BJ (cell line): ENCODE measurements around the gene CAMK1G. TPM values are rescaled to one million over a fixed set of nuclear protein-coding genes. Genes with fewer than 3 reads are reported as not detected.

Experiments used
- CTCF ChIA-PET: fragments of 350-600 bp; formaldehyde crosslinking; extraction: SDS; loops from one replicate; lab custom pipeline; 2021; ENCODE audit warnings: antibody characterized with exemption, inconsistent platforms; lab: Yijun Ruan, JAX
- POLR2A ChIA-PET: fragments of 300-600 bp; sonication (Branson Sonifier 250); formaldehyde crosslinking; extraction: SDS; loops from one replicate; lab custom pipeline; 2021; ENCODE audit warnings: antibody characterized with exemption; lab: Charles Lee
- DNase-seq: peaks from one replicate; pipeline ENCODE4 v3.0.0-alpha.2; 2011; ENCODE audit warnings: low read depth
- H3K27me3 ChIP-seq: 2 replicates; pipeline ENCODE4 v1.6.0; 2011; ENCODE audit warnings: low read length; ENCODE audit not compliant: control insufficient read depth, insufficient read depth
- H3K36me3 ChIP-seq: 2 replicates; pipeline ENCODE4 v1.5.1; 2011; ENCODE audit warnings: low read length; ENCODE audit not compliant: control insufficient read depth, insufficient read depth
- H3K4me3 ChIP-seq: 2 replicates; pipeline ENCODE4 v1.5.1; 2011; ENCODE audit warnings: low read depth, mild to moderate bottlenecking, control low read depth, low read length
- polyA plus RNA-seq: library from polyadenylated mRNA; depleted of rRNA; stranded (reverse); fragments of >200 nt; gene quantifications from 2 replicates; pipeline ENCODE4 v1.2.3, GENCODE V29; 2011
- TF ChIP-seq, protein P1 (sequence below): IDR thresholded peaks from 2 replicates; pipeline ENCODE4 v1.5.1; 2011; ENCODE audit warnings: low read depth, mild to moderate bottlenecking, control low read depth, inconsistent platforms, low read length, moderate library complexity; ENCODE audit not compliant: insufficient read depth

Gene CAMK1G
- polyA plus RNA-seq, 1 experiment, result 1.5 TPM

DNA sequence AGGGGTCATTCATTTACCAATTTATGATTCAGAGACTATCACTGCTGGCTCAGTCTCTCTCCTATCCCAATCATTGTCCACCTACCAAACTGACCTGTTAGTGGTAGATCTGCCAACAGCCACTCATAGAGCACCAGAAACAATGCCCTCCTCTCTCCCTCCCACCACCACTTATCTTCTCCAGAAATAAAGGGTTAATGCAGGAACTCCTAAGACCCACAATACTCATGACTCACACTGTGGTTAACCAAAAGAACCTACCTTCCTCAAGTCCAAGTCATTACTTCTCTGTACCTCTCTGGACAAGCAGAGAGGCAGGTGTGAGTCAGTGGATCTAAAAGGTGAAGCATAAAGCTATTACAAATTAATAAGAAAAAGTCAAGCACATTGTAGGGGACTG lies 40.9 kb upstream of the CAMK1G start:
- TF ChIP-seq, protein P1, sequence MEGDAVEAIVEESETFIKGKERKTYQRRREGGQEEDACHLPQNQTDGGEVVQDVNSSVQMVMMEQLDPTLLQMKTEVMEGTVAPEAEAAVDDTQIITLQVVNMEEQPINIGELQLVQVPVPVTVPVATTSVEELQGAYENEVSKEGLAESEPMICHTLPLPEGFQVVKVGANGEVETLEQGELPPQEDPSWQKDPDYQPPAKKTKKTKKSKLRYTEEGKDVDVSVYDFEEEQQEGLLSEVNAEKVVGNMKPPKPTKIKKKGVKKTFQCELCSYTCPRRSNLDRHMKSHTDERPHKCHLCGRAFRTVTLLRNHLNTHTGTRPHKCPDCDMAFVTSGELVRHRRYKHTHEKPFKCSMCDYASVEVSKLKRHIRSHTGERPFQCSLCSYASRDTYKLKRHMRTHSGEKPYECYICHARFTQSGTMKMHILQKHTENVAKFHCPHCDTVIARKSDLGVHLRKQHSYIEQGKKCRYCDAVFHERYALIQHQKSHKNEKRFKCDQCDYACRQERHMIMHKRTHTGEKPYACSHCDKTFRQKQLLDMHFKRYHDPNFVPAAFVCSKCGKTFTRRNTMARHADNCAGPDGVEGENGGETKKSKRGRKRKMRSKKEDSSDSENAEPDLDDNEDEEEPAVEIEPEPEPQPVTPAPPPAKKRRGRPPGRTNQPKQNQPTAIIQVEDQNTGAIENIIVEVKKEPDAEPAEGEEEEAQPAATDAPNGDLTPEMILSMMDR, result no peak
- CTCF ChIA-PET, result interaction anchor here (1.2 kb wide), 1 partner anchor 24 kb away, joined by 3 read pairs; no protein-coding TSS in a partner anchor
- no peak for DNase-seq

DNA sequence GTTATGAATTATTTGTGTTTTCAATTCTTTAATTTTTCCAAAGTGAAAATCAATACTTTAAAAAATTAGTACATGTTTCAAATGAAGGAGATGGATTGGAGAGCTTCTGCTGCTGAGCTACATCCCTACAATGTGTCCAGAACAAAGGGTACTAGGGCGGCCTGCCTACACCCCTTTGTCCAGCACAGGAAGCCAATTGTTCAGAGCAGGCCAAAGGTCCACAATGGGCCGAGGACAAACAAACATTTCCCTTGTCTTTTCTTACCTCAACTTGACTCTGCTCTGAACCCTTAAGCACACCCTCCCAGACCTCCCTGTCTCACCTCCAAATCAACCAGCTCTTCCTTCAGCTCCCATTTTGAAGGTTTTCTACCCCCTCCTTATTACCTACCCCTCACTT lies 39.4 kb upstream of the CAMK1G start:
- CTCF ChIA-PET, result interaction anchor here (1.0 to 1.2 kb wide), 2 partner anchors 13 to 22 kb away, joined by 3 to 4 read pairs; no protein-coding TSS in a partner anchor
- POLR2A ChIA-PET, result no interaction called here
- TF ChIP-seq, protein P1, result no peak
- Histone ChIP-seq H3K4me3 (no peak overlapping the region), H3K36me3 (no peaks in the 10 kb centered on the region), H3K27me3 (no peaks in the 10 kb centered on the region; the same call in none of the 2 replicates)
- DNase-seq, result no peak

More for the DNA sequence above, 40.9 kb upstream of the CAMK1G start:
- Histone ChIP-seq H3K27me3 (no peaks in the 10 kb centered on the region; the same call in none of the 2 replicates), H3K36me3 (no peaks in the 10 kb centered on the region), H3K4me3 (no peak overlapping the region)
- POLR2A ChIA-PET, result no interaction called here

DNA sequence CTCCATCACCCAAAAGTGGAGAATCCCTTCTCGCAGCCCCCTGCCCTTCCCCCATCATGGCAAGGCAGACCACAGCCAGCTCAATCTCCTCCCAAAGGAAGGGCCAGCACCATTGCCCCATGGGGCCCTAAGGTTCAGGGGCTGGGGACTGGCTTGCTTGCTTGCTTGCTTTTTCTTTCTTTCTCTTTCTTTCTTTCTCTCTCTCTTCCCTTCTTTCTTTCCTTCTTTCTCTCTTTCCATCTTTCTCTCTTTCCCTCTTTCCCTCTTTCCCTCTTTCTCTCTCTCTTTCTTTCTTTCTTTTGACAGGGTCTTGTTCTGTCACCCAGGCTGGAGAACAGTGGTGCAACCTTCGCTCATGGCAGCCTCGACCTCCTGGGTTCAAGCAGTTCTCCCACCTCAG lies 38.1 kb upstream of the CAMK1G start:
- TF ChIP-seq, protein P1, result no peak
- Histone ChIP-seq H3K36me3 (no peaks in the 10 kb centered on the region), H3K4me3 (no peak overlapping the region), H3K27me3 (peaks cover 1% of the 10 kb centered on the region)
- no peak for DNase-seq
- CTCF ChIA-PET, result no interaction called here
- POLR2A ChIA-PET, result no interaction called here

DNA sequence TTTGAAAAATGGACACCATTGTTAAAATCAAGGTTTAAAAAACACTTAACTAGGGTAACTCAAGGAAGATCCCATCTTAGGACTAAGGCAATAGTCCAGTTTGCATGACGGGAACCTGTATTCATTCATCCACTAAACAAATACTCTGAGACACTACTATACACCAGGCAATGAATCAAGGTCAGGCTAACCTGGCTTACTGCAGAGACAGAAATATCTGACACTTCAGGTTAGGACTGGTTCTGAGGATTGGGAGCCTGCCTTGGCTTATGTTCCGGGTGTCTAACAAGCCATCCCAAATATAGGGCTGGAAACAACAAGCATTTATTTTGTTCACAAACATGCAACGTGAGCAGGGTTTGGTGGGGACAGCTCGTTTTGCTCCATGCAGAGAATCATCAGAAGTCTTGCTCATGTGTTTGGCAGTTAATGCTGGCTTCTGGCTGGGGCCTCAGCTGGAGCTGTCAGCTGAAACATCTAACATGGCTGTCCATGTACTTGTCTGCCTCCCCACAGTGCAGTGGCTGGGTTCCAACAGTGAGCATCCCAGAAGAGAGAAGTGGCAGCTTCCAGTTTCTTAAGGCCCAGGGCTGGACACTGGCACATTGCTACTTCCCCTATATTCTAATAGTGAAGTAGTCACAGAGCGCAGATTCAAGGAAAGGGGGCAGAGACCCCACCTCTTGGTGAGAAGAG lies 37.0 kb upstream of the CAMK1G start:
- H3K4me3 ChIP-seq, result no peak overlapping the region
- ChIA-PET CTCF (no interaction called here), POLR2A (no interaction called here)
- no peak for DNase-seq
- TF ChIP-seq, protein P1, result no peak
- no peaks in the 10 kb centered on the region for H3K36me3 ChIP-seq
- peaks cover 1% of the 10 kb centered on the region; the same call in 1 of the 2 replicates for H3K27me3 ChIP-seq

DNA sequence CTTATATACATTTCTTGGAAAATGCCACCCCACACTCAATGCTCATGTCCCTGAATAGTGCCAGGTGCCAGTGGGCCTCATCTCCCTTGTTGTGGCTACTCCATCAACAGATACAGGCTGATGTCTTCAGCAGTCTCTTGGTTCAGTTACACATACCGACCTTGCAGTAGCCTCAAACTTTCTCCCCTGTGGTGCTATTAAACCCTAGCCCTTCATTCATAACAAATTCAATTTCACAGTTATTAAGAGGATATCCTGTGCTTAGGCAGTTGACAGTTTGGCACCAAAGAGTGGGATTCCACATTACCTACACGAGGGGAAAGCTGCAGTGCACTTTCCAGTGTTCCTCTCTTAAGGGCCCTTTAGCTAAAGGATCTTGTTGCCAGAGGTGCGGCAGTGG lies 35.9 kb upstream of the CAMK1G start:
- TF ChIP-seq, protein P1, result no peak
- no peak for DNase-seq
- Histone ChIP-seq H3K4me3 (no peak overlapping the region), H3K36me3 (no peaks in the 10 kb centered on the region), H3K27me3 (peaks cover 1% of the 10 kb centered on the region; the same call in 1 of the 2 replicates)
- ChIA-PET CTCF (no interaction called here), POLR2A (no interaction called here)
